Measurements from ENCODE around the gene AKAP12. TPM values are rescaled to one million over a fixed set of nuclear protein-coding genes. Genes with fewer than 3 reads are reported as not detected.

The AKAP12 gene
- total RNA-seq, 3 donors from 2014 or later = 40.7 to 368 (median 127) TPM

GRCh38 chr6:151317103-151317994, 77.6 kb downstream of the AKAP12 start:
- Histone ChIP-seq H3K27ac (no peak overlapping the region), H3K9me3 (no peaks in the 10 kb centered on the region), H3K4me1 (no peaks in the 10 kb centered on the region), H3K27me3 (no peaks in the 10 kb centered on the region), H3K4me3 (no peak overlapping the region), H3K36me3 (no peaks in the 10 kb centered on the region)
- intact Hi-C loops (cut with DNase I; ENCODE audit: low total_unique reads) = no loop called here
- no peak for DNase-seq (ENCODE audit: low spot score in 2 of 2)
- TF ChIP-seq POLR2A (IDR thresholded peaks at IDR 0.05) (no peak), POLR2AphosphoS5 (IDR thresholded peaks at IDR 0.05) (no peak)
- TF ChIP-seq, protein P1, sequence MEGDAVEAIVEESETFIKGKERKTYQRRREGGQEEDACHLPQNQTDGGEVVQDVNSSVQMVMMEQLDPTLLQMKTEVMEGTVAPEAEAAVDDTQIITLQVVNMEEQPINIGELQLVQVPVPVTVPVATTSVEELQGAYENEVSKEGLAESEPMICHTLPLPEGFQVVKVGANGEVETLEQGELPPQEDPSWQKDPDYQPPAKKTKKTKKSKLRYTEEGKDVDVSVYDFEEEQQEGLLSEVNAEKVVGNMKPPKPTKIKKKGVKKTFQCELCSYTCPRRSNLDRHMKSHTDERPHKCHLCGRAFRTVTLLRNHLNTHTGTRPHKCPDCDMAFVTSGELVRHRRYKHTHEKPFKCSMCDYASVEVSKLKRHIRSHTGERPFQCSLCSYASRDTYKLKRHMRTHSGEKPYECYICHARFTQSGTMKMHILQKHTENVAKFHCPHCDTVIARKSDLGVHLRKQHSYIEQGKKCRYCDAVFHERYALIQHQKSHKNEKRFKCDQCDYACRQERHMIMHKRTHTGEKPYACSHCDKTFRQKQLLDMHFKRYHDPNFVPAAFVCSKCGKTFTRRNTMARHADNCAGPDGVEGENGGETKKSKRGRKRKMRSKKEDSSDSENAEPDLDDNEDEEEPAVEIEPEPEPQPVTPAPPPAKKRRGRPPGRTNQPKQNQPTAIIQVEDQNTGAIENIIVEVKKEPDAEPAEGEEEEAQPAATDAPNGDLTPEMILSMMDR (IDR thresholded peaks at IDR 0.05) = no peak

GRCh38 chr6:151317995-151318365, 78.2 kb downstream of the AKAP12 start:
- Histone ChIP-seq H3K4me1 (no peaks in the 10 kb centered on the region), H3K36me3 (no peaks in the 10 kb centered on the region), H3K27ac (no peak overlapping the region), H3K4me3 (no peak overlapping the region), H3K9me3 (no peaks in the 10 kb centered on the region), H3K27me3 (no peaks in the 10 kb centered on the region)
- TF ChIP-seq, protein P1 (IDR thresholded peaks at IDR 0.05) = no peak
- TF ChIP-seq POLR2AphosphoS5 (IDR thresholded peaks at IDR 0.05) (no peak), POLR2A (IDR thresholded peaks at IDR 0.05) (no peak)
- DNase-seq (ENCODE audit: low spot score in 2 of 2) = no peak
- intact Hi-C loops (cut with DNase I; ENCODE audit: low total_unique reads) = no loop called here

DNA sequence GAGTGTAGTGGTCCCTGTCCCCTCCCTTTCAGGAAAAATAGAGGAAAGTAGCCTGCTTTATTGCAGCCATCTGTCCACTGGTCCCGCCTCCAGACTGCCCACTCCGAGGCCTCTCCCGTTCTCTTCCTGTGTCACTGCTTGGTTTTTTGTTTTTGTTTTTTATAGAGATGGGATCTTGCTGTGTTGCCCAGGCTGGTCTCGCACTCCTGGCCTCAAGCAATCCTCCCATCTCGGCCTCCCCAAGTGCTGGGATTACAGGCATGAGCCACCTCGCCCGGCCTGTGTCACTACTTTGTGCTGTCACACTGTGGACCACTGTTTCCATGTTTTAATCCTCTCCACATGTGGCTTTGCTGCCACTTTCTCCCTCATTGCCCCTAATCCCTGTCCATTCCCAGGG, 80.4 kb downstream of the AKAP12 start:
- Histone ChIP-seq H3K4me1 (peaks cover 0 to 3% of the 10 kb centered on the region in 2 donors), H3K27ac (no peak overlapping the region), H3K27me3 (no peaks in the 10 kb centered on the region), H3K9me3 (no peaks in the 10 kb centered on the region), H3K36me3 (no peaks in the 10 kb centered on the region), H3K4me3 (no peak overlapping the region)
- no peak for TF ChIP-seq POLR2AphosphoS5 (IDR thresholded peaks at IDR 0.05)
- TF ChIP-seq POLR2A (IDR thresholded peaks at IDR 0.05) = no peak
- TF ChIP-seq, protein P1 (IDR thresholded peaks at IDR 0.05) = no peak
- DNase-seq (ENCODE audit: low spot score in 2 of 2) = no peak
- intact Hi-C loops (cut with DNase I; ENCODE audit: low total_unique reads) = no loop called here

GRCh38 chr6:151321438-151321837, 81.7 kb downstream of the AKAP12 start:
- intact Hi-C loops (cut with DNase I; ENCODE audit: low total_unique reads) = no loop called here

GRCh38 chr6:151322570-151322969, 82.8 kb downstream of the AKAP12 start:
- H3K4me3 ChIP-seq = no peak overlapping the region
- no peaks in the 10 kb centered on the region for H3K27me3 ChIP-seq

More at GRCh38 chr6:151321438-151321837, 81.7 kb downstream of the AKAP12 start:
- Histone ChIP-seq H3K9me3 (no peaks in the 10 kb centered on the region), H3K36me3 (no peaks in the 10 kb centered on the region), H3K4me1 (peaks cover 0 to 5% of the 10 kb centered on the region in 2 donors), H3K27ac (no peak overlapping the region), H3K4me3 (no peak overlapping the region), H3K27me3 (no peaks in the 10 kb centered on the region)
- no peak for DNase-seq (ENCODE audit: low spot score in 2 of 2)
- TF ChIP-seq POLR2AphosphoS5 (IDR thresholded peaks at IDR 0.05) (no peak), POLR2A (IDR thresholded peaks at IDR 0.05) (no peak)
- TF ChIP-seq, protein P1 (IDR thresholded peaks at IDR 0.05) = no peak

More at GRCh38 chr6:151322570-151322969, 82.8 kb downstream of the AKAP12 start:
- no peaks in the 10 kb centered on the region for H3K36me3 ChIP-seq
- intact Hi-C loops (cut with DNase I; ENCODE audit: low total_unique reads) = no loop called here
- TF ChIP-seq POLR2AphosphoS5 (IDR thresholded peaks at IDR 0.05) (no peak), POLR2A (IDR thresholded peaks at IDR 0.05) (no peak)
- TF ChIP-seq, protein P1 (IDR thresholded peaks at IDR 0.05) = no peak
- DNase-seq (ENCODE audit: low spot score in 2 of 2) = no peak
- peaks cover 0 to 5% of the 10 kb centered on the region in 2 donors for H3K4me1 ChIP-seq
- H3K27ac ChIP-seq = no peak overlapping the region
- H3K9me3 ChIP-seq = no peaks in the 10 kb centered on the region
